Neutrophil (primary cell): ENCODE results near the gene FLVCR2.

Experiments used
- H3K27ac ChIP-seq: fragments of 200-600 bp; sonication (generic); 2 replicates; pipeline ENCODE4 v1.5.1; 2016; ENCODE audit warnings: mild to moderate bottlenecking, moderate library complexity
- H3K27me3 ChIP-seq: fragments of 200-600 bp; sonication (generic); 2 replicates; pipeline ENCODE4 v1.6.0; 2016; ENCODE audit warnings: mild to moderate bottlenecking
- H3K36me3 ChIP-seq: fragments of 200-600 bp; sonication (generic); 2 replicates; pipeline ENCODE4 v1.5.1; 2017
- H3K4me1 ChIP-seq, 2 experiments: fragments of 200-600 bp in 1 of 2; sonication (generic) in 1 of 2; 1 replicate in 1 of 2; 2 replicates in 1 of 2; pipeline versions ENCODE4 v1.5.1 to v1.6.1; 2013 to 2016; ENCODE audit warnings: low read depth in 1 of 2, low read length in 1 of 2, mild to moderate bottlenecking in 1 of 2, moderate library complexity in 1 of 2; ENCODE audit not compliant: control insufficient read depth in 1 of 2, insufficient read depth in 1 of 2
- H3K4me3 ChIP-seq, 2 experiments: fragments of 200-600 bp in 1 of 2; sonication (generic) in 1 of 2; 1 replicate in 1 of 2; 2 replicates in 1 of 2; pipeline ENCODE4 v1.5.1; 2013 to 2016; ENCODE audit warnings: low read depth in 1 of 2, low read length in 1 of 2, mild to moderate bottlenecking in 1 of 2, moderate library complexity in 1 of 2
- H3K9me3 ChIP-seq: fragments of 200-600 bp; sonication (generic); 2 replicates; pipeline ENCODE4 v1.5.1; 2016
- CTCF ChIP-seq: fragments of 200-600 bp; sonication (generic); IDR thresholded peaks from 2 replicates; pipeline ENCODE4 v1.5.1; 2016; ENCODE audit warnings: antibody characterized with exemption

The FLVCR2 gene

GRCh38 chr14:75602503-75602902, 24.1 kb downstream of the FLVCR2 start:
- Histone ChIP-seq H3K27me3 (no peaks in the 10 kb centered on the region), H3K36me3 (no peaks in the 10 kb centered on the region), H3K4me1 (no peaks in the 10 kb centered on the region), H3K4me3 (no peak overlapping the region), H3K27ac (no peak overlapping the region), H3K9me3 (no peaks in the 10 kb centered on the region)
- no peak for TF ChIP-seq CTCF

- Histone ChIP-seq H3K4me3 (no peak overlapping the region), H3K4me1 (no peaks in the 10 kb centered on the region), H3K36me3 (no peaks in the 10 kb centered on the region), H3K27me3 (no peaks in the 10 kb centered on the region), H3K27ac (no peak overlapping the region), H3K9me3 (no peaks in the 10 kb centered on the region)
- TF ChIP-seq CTCF: no peak
These were observed 26.8 kb downstream of the FLVCR2 start for GRCh38 chr14:75604979-75605851.

- no peak overlapping the region for H3K27ac ChIP-seq
- H3K9me3 ChIP-seq: no peaks in the 10 kb centered on the region
- no peaks in the 10 kb centered on the region for H3K4me1 ChIP-seq
- H3K27me3 ChIP-seq: no peaks in the 10 kb centered on the region
- TF ChIP-seq CTCF: no peak
- no peak overlapping the region for H3K4me3 ChIP-seq
- H3K36me3 ChIP-seq: no peaks in the 10 kb centered on the region
These were observed 27.5 kb downstream of the FLVCR2 start for GRCh38 chr14:75605916-75606315.

GRCh38 chr14:75607044-75607443, 28.6 kb downstream of the FLVCR2 start:
- no peaks in the 10 kb centered on the region for H3K36me3 ChIP-seq
- no peaks in the 10 kb centered on the region for H3K4me1 ChIP-seq
- TF ChIP-seq CTCF: no peak
- no peak overlapping the region for H3K4me3 ChIP-seq
- no peaks in the 10 kb centered on the region for H3K27me3 ChIP-seq
- no peak overlapping the region for H3K27ac ChIP-seq
- no peaks in the 10 kb centered on the region for H3K9me3 ChIP-seq

GRCh38 chr14:75607842-75608640, 29.6 kb downstream of the FLVCR2 start:
- Histone ChIP-seq H3K36me3 (no peaks in the 10 kb centered on the region), H3K27me3 (no peaks in the 10 kb centered on the region), H3K27ac (no peak overlapping the region), H3K9me3 (no peaks in the 10 kb centered on the region), H3K4me3 (no peak overlapping the region), H3K4me1 (no peaks in the 10 kb centered on the region)
- TF ChIP-seq CTCF: no peak
